NCI-H510A treated with DMSO at 0.1 percent for 48 hours (cell line): Measurements from ENCODE around the gene PPM1H.
A peak's percentile ranks its signal among the peaks of the same experiment; 100 is the strongest.
"Not testable (repeated sequence)": the region's sequence is repeated elsewhere in the genome, so short reads cannot be mapped to it uniquely, and the experiment has no call there.

Experiments used
- DNase-seq: peaks from one replicate; lab custom pipeline; 2025; lab: John Stamatoyannopoulos, UW

The PPM1H gene

GRCh38 chr12:62834971-62835547 is 99.9 kb downstream of the PPM1H start:
- no peak for DNase-seq

- DNase-seq, result no peak
These were observed 100.5 kb downstream of the PPM1H start for GRCh38 chr12:62834406-62834805.

DNA sequence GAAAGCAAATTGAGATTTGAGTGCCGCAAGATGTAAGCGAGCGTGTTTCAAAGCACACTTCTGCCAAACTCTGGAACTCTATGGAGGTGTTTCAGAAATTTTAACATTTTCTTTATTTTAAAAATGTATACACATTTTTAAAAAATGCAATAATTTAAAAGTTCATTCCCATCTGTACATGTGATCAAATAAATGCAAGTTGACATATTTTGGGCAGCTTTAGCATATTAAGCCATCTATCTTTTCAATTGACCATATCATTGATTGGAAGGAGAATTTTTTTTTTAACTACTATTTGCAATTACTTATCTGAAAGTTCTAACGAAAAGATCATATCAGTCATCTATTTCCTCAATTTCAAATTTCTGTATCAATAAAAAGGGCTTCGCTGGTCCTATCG is 101.3 kb downstream of the PPM1H start:
- no peak for DNase-seq

GRCh38 chr12:62832558-62832957 is 102.4 kb downstream of the PPM1H start:
- DNase-seq, result no peak

DNA sequence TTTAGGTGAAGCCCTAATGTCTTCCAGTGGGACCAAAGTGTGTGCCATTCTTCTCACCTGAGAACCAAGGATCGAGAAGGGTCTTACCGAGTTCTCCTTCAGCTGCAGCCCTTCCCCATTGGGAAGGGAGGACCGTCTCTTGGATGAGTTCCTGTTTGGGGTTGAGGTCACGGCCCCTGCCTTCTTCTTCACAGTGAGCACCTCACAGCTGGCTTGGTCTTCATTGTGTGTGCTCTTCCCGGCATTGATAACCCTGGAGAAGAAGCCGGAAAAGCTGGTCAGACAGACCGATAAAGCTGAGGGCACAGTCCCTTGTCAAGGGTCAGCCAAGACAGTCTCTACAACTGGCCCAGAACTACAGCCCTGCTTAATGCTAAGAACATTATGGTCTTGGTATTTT is 102.9 kb downstream of the PPM1H start:
- DNase-seq, result no peak

GRCh38 chr12:62827855-62828254 is 107.1 kb downstream of the PPM1H start:
- DNase-seq, result no peak

DNA sequence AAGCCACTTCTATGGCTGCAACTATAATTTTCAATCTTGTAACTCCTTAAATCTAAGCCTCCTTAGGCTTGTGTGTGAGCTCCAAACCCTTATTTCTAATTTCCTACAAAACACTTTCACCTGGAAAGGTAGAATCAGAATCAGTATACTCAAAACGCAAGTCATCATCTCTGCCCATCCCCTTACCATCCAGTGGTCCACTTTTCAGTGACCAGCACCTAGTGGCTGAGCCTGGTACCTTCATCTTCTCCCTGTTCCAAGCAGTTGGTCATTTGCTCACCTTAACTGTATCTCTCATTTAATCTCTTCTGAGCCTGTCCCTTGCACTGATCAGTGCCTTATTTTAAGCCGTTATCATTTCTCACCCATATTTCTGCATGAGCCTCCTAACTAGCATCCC is 107.9 kb downstream of the PPM1H start:
- DNase-seq, result no peak

DNA sequence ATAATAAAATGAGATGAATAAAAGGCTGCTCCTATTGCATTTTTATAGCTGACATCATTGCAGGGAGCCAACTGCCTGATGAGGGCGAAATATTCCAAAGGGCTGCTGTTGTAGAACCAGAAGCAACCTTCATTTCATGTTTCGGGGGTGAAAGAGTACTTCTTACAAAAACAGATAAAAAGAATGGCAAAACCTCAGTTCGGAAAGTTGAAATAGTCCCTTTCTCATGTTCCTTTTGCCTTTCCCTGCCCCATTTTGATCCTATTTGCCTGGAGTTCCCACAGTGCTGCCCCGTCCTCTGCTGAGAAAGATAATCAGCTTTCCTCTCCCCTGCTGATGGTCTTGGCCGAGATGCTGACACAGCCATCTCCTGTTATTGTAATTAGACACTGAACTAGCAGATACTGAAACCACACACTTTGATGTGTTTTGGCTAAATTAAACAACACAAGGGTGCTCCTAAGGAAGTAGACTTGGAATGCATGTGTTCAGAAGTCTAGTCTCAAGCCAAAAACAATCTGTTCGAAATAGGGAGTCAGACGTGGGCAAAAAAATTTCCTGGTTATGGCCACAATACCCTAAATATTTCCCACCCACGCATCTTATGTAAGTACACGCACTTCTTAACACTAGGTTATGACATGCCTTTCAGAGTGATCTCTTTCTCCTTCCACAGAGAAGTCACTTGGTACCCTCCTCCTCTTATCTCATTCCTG is 117.2 kb downstream of the PPM1H start:
- DNase-seq, result peak; percentile 33

DNA sequence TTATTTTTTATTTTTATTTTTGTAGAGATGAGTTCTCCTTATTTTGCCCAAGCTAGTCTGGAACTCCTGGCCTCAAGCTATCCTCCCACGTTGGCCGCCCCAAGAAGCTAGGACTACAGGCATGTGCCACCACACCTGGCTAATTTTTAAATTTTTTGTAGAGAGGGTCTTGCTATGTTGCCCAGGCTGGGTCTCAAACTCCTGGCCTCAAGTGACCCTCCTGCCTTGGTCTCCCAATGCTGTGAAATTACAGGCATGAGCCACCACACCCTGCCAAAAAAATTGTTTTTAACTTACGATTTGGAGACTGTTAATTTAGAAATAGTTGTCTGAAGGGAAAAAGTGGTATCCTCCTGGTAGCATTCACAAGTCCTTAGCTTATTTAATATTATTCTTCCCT is 120.7 kb downstream of the PPM1H start:
- no peak for DNase-seq

- DNase-seq, result peak; percentile 9
These were observed 121.7 kb downstream of the PPM1H start for GRCh38 chr12:62813031-62813829.

DNA sequence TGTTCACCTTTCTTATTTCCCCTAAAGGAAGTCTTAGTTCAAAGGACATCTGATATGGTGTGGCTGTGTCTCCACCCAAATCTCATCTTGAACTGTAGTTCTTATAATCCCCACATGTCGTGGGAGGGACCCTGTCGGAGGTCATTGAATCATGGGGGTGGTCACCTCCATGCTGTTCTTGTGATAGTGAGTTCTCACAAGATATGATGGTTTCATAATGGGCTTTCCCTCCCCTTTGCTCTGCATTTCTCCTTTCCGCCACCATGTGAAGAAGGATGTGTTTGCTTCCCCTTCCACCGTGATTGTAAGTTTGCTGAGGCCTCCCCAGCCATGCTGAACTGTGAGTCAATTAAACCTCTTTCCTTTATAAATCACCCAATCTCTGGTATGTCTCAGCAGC is 123.5 kb downstream of the PPM1H start:
- not testable (repeated sequence) for DNase-seq

GRCh38 chr12:62808166-62808879 is 126.6 kb downstream of the PPM1H start:
- DNase-seq, result no peak

DNA sequence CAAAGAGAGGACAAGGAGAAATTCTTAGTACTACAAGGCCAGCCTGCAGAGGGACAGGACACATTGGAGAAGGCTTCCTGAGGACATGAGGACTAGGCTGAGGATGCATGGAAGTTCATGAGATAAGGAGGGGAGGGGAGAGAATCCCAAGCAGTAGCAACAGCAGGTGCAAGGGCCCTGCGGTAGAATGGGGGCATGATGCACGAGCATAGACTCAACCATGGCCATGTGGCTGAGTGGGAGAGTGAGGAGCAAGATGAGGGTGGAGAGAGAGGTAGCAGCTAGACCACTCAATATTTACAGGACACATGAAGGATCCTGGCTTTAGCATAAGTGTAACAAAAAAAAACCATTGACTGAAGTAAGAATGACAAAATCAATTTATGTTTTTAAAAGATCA is 128.1 kb downstream of the PPM1H start:
- no peak for DNase-seq

DNA sequence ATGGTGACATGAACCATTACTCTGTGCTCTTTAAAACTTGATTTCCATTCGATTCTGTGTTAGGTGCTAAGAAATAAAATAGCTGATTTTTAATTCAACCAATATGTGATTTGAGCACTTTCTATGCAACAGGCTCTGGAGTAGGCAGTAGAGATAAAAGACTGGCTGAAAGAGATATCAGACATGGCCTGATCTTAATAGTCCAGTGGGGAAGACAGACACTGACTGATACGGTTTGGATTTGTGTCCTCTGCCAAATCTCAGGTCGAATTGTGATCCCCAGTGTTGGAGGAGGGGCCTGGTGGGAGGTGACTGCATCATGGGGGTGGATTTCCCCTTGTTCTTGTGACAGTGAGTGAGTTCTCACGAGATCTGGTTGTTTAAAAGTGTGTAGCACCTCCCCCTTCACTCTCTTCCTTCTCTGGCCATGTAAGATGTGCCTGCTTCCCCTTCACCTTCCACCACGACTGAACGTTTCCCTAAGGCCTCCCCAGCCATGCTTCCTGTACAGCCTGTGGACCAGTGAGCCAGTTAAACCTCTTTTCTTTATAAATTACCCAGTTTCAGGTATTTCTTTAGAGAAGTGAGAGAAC is 128.6 kb downstream of the PPM1H start:
- DNase-seq, result no peak

DNA sequence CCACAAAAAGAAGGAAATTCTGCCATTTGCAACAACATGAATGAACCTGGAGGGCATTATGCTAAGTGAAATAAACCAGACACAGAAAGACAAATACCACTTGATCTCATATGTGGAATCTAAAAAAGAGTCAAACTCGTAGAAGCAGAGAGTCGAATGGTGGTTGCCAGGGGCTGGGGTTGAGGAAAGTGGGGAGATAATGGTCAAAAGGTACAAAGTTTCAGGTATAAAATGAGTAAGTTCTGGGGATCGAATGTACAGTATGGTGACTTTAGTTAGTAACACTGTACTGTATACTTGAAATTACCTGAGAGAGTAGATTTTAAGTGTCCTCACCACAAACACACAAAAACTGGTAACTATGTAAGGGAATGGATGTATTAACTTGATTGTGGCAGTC is 129.4 kb downstream of the PPM1H start:
- no peak for DNase-seq

- no peak for DNase-seq
These were observed 131.2 kb downstream of the PPM1H start for GRCh38 chr12:62803756-62804155.

DNA sequence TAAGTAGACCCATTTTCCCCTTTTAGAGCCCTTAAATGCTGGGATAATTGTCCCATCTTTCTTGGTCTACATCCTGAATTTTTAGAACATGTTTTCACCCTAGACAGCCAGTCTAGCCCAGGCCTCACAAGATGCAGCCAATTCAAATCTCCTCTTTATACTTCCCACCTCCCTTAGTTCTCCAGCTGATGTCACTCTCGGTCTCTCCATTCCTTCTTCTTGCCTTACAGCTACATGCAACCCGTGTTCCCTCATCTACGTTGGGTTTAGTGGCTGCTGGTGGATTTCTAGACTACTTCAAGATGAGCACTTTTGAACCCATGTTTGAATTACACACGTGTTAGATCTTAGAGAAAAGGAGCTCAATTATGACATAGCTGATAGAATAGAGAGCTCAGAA is 132.0 kb downstream of the PPM1H start:
- peak; percentile 33 for DNase-seq

DNA sequence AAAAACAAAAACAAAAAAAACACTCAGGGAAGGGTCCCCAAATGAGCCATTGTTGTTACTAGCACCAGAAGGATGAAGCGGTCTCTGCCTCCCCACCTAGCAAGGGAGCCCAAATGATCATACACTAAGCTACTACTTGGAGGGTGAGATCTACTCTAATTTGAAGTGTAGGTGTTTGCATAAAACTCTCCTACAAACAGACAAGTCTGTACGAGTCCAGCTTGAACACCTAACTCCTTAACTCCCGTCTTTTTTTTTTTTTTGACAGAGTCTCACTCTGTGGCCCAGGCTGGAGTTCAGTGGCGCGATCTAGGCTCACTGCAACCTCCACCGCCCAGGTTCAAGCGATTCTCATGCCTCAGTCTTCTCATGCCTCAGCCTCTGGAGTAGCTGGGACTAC is 132.6 kb downstream of the PPM1H start:
- DNase-seq, result no peak

DNA sequence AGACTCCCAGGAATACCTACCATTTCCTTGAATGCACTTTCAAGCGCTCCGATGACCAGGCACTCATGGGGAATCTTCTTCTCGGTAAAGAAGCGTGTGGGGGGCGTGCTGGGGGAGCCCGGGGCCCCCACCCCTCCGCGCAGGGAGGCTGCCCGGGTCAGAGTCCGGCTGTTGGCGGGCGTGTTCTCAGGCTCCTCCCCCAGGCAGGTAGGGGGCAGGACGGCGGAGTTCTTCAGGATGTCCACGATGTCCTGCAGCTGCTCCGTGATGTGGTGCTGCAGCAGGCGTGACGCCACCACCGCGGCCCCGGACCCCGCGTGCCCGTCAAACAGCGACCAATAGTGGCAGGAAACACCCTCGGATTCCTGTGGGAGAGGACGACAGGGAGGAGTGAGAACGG is 133.2 kb downstream of the PPM1H start:
- DNase-seq, result no peak

- DNase-seq, result no peak
These were observed 134.1 kb downstream of the PPM1H start for GRCh38 chr12:62800707-62801400.

GRCh38 chr12:62799766-62800406 is 135.1 kb downstream of the PPM1H start:
- no peak for DNase-seq
